ENCODE data around the gene STARD13. TPM values are rescaled to one million over a fixed set of nuclear protein-coding genes. Genes with fewer than 3 reads are reported as not detected.

Gene STARD13, protein sequence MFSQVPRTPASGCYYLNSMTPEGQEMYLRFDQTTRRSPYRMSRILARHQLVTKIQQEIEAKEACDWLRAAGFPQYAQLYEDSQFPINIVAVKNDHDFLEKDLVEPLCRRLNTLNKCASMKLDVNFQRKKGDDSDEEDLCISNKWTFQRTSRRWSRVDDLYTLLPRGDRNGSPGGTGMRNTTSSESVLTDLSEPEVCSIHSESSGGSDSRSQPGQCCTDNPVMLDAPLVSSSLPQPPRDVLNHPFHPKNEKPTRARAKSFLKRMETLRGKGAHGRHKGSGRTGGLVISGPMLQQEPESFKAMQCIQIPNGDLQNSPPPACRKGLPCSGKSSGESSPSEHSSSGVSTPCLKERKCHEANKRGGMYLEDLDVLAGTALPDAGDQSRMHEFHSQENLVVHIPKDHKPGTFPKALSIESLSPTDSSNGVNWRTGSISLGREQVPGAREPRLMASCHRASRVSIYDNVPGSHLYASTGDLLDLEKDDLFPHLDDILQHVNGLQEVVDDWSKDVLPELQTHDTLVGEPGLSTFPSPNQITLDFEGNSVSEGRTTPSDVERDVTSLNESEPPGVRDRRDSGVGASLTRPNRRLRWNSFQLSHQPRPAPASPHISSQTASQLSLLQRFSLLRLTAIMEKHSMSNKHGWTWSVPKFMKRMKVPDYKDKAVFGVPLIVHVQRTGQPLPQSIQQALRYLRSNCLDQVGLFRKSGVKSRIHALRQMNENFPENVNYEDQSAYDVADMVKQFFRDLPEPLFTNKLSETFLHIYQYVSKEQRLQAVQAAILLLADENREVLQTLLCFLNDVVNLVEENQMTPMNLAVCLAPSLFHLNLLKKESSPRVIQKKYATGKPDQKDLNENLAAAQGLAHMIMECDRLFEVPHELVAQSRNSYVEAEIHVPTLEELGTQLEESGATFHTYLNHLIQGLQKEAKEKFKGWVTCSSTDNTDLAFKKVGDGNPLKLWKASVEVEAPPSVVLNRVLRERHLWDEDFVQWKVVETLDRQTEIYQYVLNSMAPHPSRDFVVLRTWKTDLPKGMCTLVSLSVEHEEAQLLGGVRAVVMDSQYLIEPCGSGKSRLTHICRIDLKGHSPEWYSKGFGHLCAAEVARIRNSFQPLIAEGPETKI
- 4.9 and 7.8 TPM in 2 replicates for total RNA-seq (2014; rRNA removed; shearing (Covaris generic))

DNA sequence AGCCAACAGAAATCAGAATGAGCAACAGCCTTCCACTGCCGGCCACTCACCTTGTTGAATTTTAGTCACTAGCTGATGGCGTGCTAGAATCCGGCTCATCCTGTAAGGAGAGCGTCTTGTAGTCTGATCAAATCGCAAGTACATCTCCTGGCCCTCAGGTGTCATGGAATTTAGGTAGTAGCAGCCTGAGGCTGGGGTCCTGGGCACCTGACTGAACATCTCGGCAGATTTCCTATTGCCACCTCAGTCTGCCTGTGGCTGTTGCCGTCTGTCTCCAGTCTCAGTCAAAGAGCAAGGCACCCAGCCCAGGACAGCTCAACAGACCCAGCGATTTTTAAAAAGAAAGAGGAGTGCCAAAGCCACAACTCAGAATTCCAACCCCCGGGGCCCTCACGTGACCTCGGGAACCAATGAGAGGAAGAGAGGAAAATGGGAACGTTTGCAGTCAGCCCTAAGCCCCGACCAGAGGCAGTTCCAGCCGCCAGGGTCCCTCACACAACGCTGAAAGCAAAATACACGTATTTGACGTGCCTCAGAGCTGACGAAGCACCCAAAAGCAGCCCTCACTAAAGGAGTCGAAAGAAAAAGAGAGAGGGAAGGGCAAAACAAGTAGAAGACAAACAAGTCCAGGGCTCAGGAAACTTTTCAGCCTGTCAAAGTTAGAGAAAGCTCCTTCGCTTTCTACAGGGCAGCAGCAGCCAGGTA lies at the start of gene STARD13:
STARD13 (minus strand) TSS at position 336 of the 705 bp plus-strand sequence; CDS start at position 219, 117 bp downstream.
- Histone ChIP-seq H3K27ac (peak within 1 kb of the TSS; percentile 96), H3K36me3 (peaks cover 15% of the 10 kb centered on the region), H3K4me1 (replicated peaks) (peaks cover 37% of the 10 kb centered on the region), H3K27me3 (replicated peaks) (no peaks in the 10 kb centered on the region), H3K4me3 (peak within 1 kb of the TSS; percentile 52), H3K9me3 (replicated peaks) (no peaks in the 10 kb centered on the region)
- DNase-seq (ENCODE audit: low read depth in 1 of 2, low spot score in 2 of 2) = peak; percentile 95 to 96

DNA sequence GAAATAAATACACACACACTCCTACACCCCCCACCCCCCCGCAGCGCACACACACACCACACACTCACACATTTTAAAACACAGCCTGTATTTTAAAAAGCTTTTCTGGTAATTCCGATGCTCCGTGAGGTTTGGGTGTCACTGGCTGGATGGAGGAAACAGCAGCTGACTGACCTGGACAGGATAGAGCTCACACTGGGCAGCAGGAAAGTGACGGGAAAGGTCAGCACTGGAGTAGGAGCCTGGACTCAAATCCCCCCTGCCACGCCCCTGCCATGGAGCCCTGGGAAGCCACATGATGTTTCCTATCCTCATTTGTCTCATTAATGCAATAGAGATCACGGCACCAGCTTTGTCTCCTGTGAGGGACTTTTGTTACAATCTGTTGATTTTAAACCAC lies 49.3 kb upstream of the STARD13 start:
- H3K27ac ChIP-seq = no peak overlapping the region
- no peaks in the 10 kb centered on the region for H3K36me3 ChIP-seq
- no peak overlapping the region for H3K4me3 ChIP-seq
- H3K4me1 ChIP-seq (replicated peaks) = no peaks in the 10 kb centered on the region
- no peaks in the 10 kb centered on the region for H3K9me3 ChIP-seq (replicated peaks)
- no peaks in the 10 kb centered on the region for H3K27me3 ChIP-seq (replicated peaks)
- DNase-seq (ENCODE audit: low read depth in 1 of 2, low spot score in 2 of 2) = no peak

DNA sequence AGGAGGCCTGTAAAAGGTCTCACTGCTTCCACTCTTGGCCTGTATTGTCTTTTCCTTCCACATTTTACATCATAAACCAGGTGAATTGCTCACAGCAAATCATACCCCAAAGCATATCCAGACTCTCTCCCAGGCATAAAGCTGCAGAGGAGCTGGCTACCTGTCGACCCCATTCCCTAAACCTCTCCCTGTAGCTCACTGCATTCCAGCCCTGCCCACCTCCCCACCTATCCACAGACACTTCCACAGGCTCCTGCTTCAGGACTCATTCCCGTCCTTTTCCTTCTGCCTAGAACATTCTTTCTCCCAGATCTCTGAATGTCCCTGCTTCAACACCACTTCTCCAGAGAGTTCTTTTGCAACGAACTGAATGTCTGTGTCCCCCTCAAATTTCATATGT lies 46.4 kb upstream of the STARD13 start:
- Histone ChIP-seq H3K4me3 (no peak overlapping the region), H3K4me1 (replicated peaks) (no peaks in the 10 kb centered on the region), H3K27ac (no peak overlapping the region), H3K9me3 (replicated peaks) (no peaks in the 10 kb centered on the region), H3K27me3 (replicated peaks) (no peaks in the 10 kb centered on the region), H3K36me3 (no peaks in the 10 kb centered on the region)
- DNase-seq (ENCODE audit: low read depth in 1 of 2, low spot score in 2 of 2) = no peak

DNA sequence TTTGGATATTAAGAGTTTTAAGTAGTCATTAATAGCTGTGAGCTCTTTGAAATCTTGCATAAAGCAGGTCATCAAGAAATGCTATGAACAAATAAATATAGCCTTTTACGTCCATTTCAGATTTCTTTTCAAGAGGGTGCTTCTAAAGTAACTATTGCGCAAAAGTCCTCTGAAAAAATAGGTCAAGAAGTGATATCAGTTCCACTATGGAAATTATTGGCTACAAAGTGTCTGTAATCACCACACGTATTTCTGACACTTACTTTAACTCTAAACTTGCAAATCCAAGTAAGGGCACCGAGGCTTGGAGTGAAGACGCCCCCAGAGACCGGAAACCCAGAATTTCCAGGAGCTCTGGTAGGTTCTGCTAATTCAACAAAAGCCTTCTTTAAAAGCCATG lies 44.9 kb upstream of the STARD13 start:
- Histone ChIP-seq H3K27ac (no peak overlapping the region), H3K27me3 (replicated peaks) (no peaks in the 10 kb centered on the region), H3K4me1 (replicated peaks) (no peaks in the 10 kb centered on the region), H3K4me3 (no peak overlapping the region), H3K36me3 (no peaks in the 10 kb centered on the region), H3K9me3 (replicated peaks) (no peaks in the 10 kb centered on the region)
- no peak for DNase-seq (ENCODE audit: low read depth in 1 of 2, low spot score in 2 of 2)

DNA sequence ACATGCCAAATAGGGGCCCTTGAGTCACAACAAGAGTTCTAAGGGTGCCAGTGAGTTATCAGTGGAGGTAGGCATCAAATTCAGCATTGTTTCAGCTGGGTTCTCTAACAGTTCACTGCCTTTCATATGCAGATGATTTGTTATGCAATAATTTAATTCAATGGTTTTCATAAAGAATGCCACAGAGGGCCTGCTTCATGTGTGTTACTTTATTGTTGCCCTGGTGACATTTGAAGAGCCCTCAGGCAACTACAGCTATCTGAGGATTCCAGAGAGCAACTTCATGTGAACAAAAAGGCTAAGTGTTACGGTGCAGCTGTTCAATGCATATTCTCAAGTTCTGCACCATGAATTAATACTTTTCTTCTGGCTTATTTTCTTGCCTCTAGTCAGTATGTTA lies 43.1 kb upstream of the STARD13 start:
- H3K27me3 ChIP-seq (replicated peaks) = no peaks in the 10 kb centered on the region
- H3K9me3 ChIP-seq (replicated peaks) = no peaks in the 10 kb centered on the region
- no peaks in the 10 kb centered on the region for H3K4me1 ChIP-seq (replicated peaks)
- no peaks in the 10 kb centered on the region for H3K36me3 ChIP-seq
- no peak for DNase-seq (ENCODE audit: low read depth in 1 of 2, low spot score in 2 of 2)
- no peak overlapping the region for H3K27ac ChIP-seq
- H3K4me3 ChIP-seq = no peak overlapping the region

DNA sequence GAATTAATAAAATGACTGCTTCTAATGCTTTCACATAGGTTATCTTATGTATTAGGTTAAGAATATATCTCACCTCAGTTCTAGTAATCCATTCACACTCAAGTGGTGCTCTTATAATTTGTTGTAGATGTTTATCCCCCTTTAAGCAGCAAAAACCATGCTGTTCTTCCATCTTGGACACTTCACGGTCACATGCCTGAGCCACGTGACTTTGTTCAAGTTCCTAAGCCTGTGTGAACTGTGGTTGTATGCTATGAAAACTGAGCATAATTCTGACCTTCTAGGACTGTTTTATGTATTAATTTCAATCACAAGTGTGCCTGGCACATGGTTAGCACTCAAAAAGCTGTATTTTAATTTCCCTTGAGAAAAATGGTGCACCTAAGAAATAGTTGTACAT lies 41.2 kb upstream of the STARD13 start:
- no peak for DNase-seq (ENCODE audit: low read depth in 1 of 2, low spot score in 2 of 2)
- Histone ChIP-seq H3K4me1 (replicated peaks) (peaks cover 6% of the 10 kb centered on the region; the same call in 1 of the 2 replicates), H3K27ac (no peak overlapping the region), H3K27me3 (replicated peaks) (no peaks in the 10 kb centered on the region), H3K36me3 (no peaks in the 10 kb centered on the region), H3K9me3 (replicated peaks) (no peaks in the 10 kb centered on the region), H3K4me3 (no peak overlapping the region)

DNA sequence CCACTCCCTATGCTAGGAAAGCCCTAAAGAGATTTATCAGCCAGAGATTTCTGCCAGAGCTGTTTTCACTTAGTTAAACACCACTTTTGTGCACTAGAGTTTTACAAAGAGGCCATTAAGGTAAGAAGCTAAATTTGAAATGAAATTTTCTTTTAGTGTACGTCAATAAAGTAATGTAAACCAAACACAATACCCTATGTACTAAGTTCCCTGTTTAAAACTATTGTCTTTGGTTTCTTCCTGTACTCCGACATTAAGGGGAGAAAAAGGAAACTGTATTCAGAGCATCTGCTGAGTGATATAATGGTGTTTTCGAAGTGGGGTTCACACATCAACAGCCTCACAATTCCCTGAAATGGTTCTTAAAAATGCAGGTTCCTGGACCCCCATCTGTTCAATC lies 40.7 kb upstream of the STARD13 start:
- Histone ChIP-seq H3K9me3 (replicated peaks) (no peaks in the 10 kb centered on the region), H3K4me1 (replicated peaks) (peaks cover 6% of the 10 kb centered on the region; the same call in 1 of the 2 replicates), H3K4me3 (no peak overlapping the region), H3K27ac (no peak overlapping the region), H3K36me3 (no peaks in the 10 kb centered on the region), H3K27me3 (replicated peaks) (no peaks in the 10 kb centered on the region)
- no peak for DNase-seq (ENCODE audit: low read depth in 1 of 2, low spot score in 2 of 2)

DNA sequence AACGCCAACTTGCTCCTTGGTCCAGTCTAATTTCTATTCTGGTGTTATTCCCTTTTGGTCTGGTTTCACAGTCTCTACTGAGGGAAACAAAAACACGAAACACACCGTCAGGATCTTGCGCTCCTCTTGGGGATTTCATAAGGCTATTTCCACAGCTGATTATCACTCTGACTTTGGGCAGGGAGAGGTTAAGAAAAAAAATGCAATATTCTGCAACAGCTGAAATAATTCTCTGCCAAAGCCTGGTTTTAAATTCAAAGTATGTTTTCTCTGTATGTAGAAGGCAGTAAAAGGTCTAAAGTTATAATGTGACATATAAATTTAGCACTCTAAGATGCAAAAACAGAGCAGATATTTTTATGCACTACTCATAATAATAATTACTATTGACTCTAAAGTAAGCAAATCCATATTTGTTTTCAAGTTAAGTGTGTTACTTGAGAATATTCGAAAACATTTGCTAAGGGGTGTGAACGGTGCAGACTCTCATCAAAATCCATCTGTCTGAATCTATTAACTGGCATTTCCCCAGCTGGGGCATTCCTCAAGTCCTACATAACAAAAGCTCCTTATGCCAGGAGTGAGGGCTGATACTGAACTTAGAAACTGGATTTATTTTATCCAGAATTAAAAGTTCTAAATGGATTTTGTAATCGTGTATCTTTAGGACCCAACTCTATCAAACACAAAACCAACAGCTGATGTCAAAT lies 38.4 kb upstream of the STARD13 start:
- DNase-seq (ENCODE audit: low read depth in 1 of 2, low spot score in 2 of 2) = no peak
- no peak overlapping the region for H3K27ac ChIP-seq

DNA sequence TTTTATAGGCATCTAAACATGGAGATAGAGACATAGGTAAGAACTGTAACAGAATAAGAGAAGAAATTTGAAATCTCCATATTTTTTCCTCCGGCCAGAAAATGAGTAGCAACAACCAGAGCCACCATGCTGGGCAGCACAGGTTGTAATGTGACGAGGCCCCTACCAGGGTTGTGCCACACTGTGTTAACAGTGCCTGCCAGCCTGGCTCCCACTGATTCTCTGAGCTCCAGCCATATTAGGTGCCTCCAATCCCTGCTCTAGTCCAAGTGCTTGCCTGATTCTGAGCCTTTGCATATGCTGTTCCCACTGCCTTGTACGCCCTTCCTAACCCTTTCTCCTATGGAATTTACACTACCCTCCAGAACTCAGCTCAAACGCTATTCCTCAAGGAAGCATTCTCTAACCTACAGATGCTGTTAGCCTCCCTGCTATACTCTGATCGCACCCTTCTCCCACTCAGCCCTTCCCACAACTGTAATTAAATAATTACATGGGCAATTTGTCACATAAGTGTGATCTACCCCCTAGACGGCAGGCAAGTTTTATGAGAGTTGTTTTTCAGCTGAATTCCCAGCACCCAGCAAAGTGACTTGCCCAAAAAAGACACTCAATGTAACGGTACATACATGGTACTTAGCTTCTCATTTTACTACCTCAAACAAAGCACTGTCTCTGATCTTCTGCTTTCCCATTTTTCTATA lies 37.6 kb upstream of the STARD13 start:
- H3K4me3 ChIP-seq = no peak overlapping the region

More for the DNA sequence above, 38.4 kb upstream of the STARD13 start:
- H3K4me1 ChIP-seq (replicated peaks) = peaks cover 6% of the 10 kb centered on the region; the same call in 1 of the 2 replicates
- no peaks in the 10 kb centered on the region for H3K27me3 ChIP-seq (replicated peaks)
- no peaks in the 10 kb centered on the region for H3K9me3 ChIP-seq (replicated peaks)
- no peak overlapping the region for H3K4me3 ChIP-seq
- no peaks in the 10 kb centered on the region for H3K36me3 ChIP-seq

DNA sequence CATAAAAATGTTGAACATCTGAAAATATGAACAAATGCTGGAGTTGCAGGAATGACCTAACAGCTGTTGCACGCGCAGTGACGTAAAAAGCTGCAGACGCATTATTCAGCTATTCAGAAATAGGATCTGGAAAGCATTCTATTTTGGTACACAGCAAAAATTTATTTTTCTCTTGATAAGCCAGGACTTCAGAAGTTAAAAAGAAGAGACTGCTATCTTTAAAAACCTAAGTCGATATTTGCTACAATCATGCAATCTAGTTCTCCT lies 36.9 kb upstream of the STARD13 start:
- Histone ChIP-seq H3K27ac (no peak overlapping the region), H3K27me3 (replicated peaks) (no peaks in the 10 kb centered on the region), H3K4me3 (no peak overlapping the region), H3K4me1 (replicated peaks) (peaks cover 6% of the 10 kb centered on the region; the same call in 1 of the 2 replicates), H3K9me3 (replicated peaks) (peaks cover 2% of the 10 kb centered on the region), H3K36me3 (no peaks in the 10 kb centered on the region)
- no peak for DNase-seq (ENCODE audit: low read depth in 1 of 2, low spot score in 2 of 2)

More for the DNA sequence above, 37.6 kb upstream of the STARD13 start:
- peaks cover 6% of the 10 kb centered on the region; the same call in 1 of the 2 replicates for H3K4me1 ChIP-seq (replicated peaks)
- DNase-seq (ENCODE audit: low read depth in 1 of 2, low spot score in 2 of 2) = no peak
- H3K9me3 ChIP-seq (replicated peaks) = peaks cover 2% of the 10 kb centered on the region
- no peaks in the 10 kb centered on the region for H3K27me3 ChIP-seq (replicated peaks)
- H3K27ac ChIP-seq = no peak overlapping the region
- H3K36me3 ChIP-seq = no peaks in the 10 kb centered on the region

DNA sequence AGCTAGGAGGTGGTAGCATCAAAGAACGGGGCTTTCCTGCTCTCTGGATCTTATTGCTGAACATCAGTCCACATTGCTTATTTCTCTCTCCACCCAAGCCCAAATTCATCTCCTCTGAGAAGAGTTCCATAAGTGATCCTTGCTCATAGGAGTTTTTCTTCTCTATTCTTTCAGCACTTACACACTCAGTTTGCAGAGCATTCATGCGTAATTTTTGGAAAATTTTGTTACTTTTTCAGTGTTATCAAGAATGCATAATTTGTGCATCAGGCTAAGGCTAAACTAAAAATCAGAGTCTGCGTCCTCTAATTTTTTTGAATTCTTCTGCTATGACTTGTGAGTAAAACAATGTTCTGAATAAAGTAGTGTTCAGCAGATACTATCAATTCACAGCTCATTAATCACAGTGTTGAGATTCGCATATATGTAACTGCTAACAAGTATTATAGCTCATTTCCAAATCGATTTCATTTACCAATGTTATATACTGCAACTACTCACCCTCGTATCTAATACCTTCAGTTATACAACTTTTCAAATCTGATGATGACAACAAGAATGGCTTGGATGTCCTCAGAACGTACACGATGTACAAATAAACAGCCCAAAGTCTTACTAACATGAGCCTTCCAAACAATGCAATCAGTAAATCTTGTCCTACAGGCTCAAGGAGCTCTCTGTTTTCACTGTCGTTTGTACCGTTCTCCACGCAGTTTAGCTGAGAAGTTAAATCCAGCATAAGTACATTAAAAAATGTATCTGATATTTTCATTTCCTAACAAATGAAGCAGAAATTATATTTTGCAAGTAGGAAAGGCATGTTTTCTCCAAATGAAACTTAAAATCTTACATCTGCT lies 36.4 kb upstream of the STARD13 start:
- H3K27me3 ChIP-seq (replicated peaks) = no peaks in the 10 kb centered on the region
- peaks cover 2% of the 10 kb centered on the region for H3K9me3 ChIP-seq (replicated peaks)
- no peak for DNase-seq (ENCODE audit: low read depth in 1 of 2, low spot score in 2 of 2)
- no peak overlapping the region for H3K27ac ChIP-seq
- H3K4me1 ChIP-seq (replicated peaks) = peaks cover 6% of the 10 kb centered on the region; the same call in 1 of the 2 replicates
- no peak overlapping the region for H3K4me3 ChIP-seq
- H3K36me3 ChIP-seq = no peaks in the 10 kb centered on the region

DNA sequence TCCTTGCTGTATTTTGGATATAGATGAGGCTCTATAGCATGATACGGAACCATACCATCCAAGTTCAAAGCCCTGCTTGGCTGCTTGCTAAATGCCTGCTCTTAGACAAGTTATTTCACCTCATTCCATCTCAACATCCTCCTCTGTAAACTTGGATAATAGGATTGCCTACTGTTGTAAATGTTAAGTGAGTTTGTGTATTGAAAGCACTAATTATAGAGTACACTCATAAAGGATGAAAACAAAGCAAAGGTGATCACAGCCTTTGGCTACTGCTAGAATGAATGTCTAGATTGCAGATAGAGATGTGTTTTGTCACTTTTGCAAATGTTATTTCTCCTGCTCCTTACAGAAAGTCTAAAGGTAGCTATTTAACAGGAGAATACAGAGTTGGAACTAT lies 34.3 kb upstream of the STARD13 start:
- no peak overlapping the region for H3K27ac ChIP-seq
- peaks cover 2% of the 10 kb centered on the region for H3K9me3 ChIP-seq (replicated peaks)
- peaks cover 6% of the 10 kb centered on the region; the same call in 1 of the 2 replicates for H3K4me1 ChIP-seq (replicated peaks)
- H3K36me3 ChIP-seq = no peaks in the 10 kb centered on the region
- no peaks in the 10 kb centered on the region for H3K27me3 ChIP-seq (replicated peaks)
- no peak overlapping the region for H3K4me3 ChIP-seq
- no peak for DNase-seq (ENCODE audit: low read depth in 1 of 2, low spot score in 2 of 2)

Measured in SJSA1 (cell line).